NCI-H1930 (cell line): ENCODE data around the gene PDGFA.

ENCODE experiments used
- DNase-seq, 2 experiments: peaks; one replicate each; lab custom pipeline; 2025; lab: John Stamatoyannopoulos, UW

The PDGFA gene

DNA sequence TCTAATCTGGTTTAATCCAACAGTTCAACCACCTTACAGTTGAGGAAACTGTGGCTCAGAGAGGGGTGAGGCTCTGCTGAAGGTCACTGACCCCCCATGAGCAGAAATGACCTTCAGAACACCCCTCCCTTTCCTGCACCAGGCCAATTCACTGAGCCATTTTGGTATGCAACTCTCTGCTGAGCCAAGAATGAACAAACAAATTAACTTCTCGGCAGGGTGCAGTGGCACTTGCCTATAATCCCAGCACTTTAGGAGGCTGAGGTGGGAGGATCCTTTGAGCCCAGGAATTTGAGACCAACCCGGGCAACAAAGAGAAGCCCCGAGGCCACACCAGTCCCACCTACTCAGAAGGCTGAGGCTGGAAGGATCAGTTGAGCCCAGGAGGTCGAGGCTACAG, 29.8 kb downstream of the PDGFA start:
- DNase-seq, result no peak

DNA sequence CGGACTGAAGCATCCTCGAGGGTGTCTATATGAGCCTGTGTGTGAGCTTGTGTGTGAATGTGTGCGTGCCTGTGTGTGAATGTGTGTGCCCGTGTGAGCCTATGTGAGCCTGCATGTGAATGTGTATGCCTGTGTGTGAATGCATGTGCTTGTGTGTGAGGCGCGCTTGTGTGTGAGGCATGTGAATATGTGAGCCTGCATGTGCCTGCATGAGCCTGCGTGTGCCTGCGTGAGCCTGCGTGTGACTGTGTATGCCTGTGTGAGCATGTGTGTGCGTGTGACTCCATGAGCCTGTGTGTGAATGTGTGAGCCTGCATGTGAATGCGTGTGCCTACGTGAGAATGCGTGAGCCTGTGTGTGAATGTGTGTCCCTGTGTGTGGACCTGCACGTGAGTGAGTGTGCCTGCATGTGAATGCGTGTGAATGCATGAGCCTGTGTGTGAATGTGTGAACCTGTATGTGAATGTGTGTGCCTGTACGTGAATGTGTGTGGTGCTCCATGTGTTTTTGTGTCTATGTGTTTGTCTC, 33.4 kb downstream of the PDGFA start:
- DNase-seq, result no peak

DNA sequence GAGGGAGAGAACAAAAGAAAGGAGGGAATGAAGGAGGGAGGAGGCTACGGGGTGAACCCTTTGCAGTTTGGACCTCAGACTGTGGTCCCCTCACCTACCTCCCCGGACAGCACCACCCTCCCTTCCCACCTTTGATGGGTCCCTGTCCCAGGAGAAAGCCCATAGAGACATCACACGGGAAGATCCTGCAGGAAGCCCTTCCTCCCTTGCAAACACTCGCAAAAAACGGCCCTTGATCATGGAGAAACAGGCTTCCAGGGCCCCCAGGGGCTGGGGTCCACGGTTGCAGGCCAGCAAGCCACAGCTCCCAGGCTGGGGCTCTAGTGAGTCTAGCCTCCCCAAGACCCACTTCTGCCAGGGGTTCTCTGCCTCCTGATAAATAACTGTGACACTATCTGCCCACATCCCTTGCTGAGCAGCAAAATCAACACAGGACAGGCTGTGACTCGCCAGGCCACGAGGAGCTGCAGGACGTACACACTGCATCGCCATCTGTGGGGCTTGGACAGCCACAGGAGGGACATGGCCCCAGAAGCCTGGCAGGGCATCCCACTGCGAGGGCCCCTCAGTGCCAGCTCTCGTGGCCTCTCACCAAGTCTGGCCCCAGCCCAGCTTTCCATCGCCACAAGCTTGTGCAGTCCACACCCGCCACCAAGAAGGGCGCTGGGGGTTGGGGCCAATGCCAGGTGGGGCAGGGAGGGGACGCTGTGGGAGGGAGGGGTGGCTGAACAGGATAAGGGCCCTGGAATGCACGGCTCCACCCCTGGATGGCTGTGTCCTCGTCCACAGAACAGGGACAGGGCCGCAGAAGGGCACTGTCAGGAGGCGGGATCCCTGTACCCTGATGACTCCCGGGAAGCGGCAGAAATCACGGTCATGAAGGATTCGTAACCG, 34.2 kb downstream of the PDGFA start:
- no peak for DNase-seq

DNA sequence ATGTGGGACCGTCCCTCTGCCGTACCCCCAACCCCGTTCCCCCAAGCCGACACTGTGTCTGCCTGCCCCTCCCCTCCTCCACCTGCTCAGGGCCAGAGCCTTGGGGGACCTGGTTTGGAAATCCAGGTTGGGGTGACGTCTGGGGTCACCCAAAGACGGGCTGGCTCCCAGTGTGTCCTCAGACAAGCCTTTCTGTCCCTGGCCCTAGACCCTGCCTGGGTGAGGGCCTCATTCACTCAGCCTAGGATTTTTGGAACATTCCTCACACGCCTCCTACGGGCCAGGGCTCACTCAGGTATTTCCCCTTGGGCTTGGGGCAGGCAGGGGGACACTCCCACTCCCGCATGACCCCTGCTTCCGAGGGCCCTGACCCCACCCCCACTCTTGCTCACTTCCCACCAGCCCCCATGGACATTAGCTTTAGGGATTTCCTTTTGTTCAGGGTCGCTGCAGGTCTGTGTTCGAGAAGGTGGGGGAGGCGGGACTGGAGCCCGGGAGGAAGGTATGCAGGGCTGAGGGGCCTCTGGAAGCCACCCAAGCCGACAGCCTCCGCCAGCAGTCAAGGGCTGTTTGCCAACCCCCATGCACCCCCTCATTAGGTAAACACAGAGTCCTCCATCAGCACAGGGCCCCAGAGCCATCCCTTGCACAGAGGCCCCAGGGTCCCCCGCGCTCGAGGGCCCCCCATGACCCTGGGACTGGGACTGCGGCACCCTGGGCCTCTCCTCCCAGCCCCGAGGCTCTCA, 35.1 kb downstream of the PDGFA start:
- DNase-seq, result no peak

DNA sequence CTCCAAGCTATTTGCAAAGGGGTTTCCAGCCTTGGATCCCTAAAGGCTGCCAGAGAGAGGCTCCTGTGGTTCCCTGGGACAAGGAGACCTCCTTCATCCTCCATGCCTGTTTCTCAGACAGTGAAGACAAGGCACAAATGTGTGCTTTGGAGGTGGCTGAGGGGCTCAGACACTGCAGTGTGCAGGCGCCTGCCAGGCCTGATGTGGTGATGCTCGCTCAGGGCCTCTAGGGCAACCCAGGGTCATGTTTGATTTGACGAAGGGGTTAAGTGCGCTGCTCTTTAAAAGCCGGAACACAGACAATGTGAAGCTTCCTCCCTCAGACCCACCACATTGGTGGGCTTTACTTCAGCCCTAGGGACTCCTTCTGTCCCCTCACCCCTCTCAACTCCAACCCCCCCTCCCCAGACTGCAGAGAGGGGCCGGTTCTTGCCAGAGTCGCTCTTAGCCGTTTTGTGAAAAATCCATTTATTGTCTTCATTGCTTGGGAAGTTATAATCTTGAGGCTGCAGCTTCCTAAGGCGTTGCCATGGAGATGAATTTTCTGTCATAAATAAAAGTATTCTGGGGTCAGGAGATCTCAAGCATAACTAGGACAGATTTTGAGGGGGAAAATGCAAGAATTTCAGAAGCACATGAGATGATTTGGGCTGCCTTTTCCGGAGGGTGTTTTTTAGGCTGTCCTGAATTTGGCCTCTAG, 35.8 kb downstream of the PDGFA start:
- DNase-seq, result no peak

DNA sequence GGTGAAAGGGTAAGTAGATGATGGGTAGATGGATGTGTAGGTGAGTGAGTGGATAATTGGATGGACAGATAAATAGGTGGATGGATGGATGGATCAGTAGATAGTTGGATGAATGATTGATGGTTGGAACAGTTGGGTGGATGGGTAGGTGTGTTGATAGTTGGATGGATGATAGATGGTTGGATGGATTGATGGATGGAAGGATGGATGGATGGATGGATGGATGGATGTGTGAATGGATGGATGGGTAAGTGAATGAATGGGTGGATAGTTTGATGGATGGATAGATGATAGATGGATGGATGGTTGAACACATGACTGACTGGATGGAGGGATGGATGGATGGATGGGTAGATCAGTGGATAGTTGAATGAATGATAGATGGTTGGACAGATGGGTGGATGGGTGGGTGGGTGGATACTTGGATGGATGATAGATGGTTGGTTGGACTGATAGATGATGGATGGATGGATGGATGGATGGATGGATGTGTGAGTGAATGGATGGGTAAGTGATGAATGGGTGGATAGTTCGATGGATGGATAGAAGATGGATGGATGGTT, 37.0 kb downstream of the PDGFA start:
- DNase-seq, result no peak

DNA sequence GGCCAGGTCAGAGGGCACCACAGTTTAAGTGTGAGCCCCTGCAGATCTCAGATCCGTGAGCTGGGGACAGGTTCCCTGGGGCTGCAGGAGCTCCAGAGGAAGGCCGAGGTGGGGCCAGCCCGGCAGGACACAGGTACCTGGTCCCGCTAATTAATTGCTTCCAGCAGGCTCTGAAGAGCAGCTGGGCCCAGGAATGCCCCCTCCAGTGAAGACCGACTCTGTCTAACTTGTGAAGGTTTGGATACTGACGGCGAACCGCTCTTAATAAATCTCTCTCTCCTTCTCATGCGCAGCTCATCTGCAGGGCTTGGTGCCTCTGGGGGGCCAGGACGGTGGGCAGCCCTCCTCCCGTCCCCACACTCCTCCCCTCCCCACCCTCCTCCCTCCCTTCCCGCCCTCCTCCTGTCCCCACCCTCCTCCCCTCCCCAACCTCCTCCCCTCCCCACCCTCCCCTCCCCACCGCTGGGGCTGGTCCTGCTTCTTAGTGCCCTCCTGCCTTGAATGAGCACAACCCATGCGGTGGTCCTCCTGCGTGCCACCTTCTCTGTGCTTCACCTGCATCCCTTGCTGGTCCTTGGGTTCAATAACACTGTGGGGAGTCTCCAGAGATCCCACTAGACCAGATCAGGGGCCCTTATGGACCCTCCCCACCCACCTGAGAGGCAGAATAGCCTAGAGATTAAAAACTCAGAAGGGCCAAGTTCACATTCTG, 38.3 kb downstream of the PDGFA start:
- no peak for DNase-seq

DNA sequence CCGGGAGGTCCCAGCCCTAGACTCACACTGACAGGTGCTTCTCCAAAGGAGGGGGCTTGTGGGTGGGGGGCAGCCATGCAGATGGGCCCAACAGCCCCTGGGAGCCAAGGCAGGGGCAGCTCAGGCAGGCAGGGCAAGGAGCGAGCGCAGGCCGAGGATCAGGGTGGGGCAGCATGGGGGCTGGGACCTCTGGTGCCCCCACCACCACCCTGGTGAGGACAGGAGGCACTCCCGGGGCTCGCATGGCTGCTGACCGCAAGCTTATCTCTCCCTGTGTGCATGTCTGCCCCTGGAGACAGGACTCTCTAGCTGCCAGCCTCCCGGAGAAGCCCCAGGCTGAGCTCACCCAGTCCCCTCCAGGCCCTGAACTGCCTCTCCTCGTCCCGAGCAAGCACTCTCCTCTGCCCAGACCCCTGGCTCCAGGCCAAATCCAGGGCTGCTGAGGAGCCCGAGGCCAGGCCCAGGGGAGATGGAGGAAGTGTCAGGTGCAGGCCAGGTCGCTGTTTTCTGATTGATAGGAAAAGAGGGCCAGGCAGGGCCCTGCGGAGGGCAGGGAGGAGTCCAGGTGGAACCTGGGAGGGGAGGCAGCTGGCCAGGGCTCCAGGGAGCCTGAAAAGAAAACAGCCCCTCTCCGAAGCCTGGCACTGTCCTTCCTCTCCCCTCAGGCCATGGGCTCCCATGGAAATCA, 39.0 kb downstream of the PDGFA start:
- no peak for DNase-seq

DNA sequence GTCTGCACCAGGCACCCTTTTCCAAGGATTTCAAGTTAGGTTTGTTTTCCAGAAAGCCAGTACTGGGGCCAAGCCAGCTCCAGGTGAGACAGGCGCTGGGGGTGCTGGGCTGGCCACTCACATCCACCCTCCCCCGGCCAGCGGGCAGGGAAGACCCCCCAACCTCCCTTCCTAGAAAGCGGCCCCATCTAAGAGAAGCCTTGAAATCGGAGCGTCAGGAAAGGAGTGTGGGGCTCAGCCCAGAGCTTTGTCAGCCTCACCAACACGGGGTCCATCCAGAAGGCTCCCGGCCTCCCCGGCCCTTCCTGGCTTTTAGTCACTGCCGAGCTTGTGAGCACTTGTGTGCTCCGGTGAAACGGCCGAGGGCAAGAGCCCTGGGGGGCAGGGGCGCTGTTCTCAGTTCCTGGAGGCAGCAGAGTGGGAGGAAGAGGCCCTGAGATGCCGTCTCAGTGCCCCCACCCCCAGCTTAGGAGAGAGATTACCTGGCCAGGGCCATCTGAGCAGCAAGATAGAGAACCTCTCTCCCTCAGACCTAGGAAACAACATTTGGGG, 39.6 kb downstream of the PDGFA start:
- no peak for DNase-seq

DNA sequence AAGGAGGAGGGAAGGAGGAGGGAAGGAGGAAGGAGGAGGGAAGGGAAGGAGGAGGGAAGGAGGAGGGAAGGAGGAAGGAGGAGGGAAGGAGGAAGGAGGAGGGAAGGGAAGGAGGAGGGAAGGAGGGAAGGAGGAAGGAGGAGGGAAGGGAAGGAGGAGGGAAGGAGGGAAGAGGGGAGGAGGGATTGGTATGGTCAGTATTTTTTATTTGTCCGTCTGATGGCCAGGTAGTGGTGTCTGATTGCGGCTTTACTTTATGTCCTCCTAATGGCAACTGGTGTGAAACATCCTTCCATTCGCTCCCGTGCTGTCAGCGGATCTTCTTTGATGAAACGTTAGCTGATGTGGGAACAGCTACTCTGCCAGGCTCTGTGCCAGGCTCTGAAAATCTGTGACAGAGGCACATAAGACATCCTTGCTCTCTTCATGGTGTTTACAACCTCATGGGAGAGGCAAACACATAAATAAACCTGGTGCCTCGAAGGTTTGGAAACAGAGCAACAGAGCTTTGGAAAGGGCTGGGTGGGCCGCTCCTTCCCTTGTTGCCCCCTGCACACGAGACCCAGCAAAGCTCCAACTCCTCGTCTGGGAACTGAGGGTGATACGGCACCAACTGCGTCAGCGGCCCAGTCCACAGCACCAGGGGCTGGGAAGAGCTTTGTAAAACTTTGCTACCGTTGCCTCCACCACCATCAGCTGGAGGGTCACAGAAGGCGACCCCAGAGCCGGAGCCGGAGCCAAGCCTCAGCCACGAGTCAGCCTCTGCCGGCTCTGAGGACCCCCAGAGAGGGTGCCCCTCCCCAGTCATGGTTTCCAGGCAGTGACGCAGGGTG, 40.3 kb downstream of the PDGFA start:
- DNase-seq, result no peak

DNA sequence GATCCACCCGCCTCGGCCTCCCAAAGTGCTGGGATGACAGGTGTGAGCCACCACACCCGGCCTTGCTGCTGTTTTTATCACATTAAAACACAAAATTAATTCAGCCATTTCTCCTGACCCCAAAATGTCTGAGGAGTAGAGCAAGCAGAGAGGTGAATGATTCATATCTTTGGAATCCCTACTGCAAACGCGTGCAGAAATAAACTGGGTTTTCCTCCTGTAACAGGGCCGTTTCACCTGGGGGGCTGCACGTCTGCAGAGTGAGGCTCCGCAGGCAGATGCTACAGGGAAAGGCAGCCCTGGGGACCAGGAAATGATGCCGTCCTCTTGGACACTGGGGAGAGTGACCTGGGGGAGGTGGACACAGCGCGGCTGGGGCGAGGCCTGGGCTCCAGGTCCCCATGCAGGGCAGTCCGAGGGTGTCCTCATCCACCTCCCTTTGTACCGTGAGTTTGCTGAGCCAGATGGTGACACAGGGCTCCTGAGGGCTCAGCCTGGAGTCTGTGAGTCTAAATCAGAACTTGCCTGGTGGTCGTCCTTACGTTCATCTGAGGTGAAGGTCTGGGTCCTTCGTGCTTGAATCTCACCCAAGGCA, 41.9 kb downstream of the PDGFA start:
- DNase-seq, result no peak

DNA sequence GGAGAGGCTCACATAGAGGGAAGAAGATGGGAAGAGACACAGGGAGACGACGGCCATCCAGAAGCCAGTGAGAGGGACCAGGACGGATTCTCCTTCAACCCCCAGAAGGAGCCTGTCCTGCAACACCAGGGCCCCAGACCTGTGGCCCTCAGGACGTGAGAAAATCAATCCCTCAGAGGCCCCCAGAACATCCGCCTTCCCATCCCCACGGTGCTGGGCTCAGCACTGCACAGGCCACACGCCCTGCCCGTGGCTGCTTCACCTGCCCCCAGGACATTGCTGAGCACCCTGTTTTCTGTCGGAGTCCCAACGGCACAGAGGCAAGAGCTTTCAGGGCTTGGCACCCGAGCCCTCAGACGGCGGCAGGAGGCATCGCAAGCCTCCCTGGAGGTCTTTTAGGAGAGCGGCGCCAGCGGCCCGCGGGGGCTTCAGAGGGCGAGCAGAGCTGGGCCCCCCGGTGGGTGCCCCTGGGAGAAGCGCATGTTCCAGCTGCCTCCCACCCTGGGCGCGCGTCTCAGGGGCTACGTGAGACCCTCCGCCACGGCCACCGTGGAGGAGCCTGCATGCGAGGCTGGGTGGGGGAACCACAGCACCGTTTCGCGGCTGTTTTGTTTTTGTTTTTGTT, 42.8 kb downstream of the PDGFA start:
- no peak for DNase-seq

DNA sequence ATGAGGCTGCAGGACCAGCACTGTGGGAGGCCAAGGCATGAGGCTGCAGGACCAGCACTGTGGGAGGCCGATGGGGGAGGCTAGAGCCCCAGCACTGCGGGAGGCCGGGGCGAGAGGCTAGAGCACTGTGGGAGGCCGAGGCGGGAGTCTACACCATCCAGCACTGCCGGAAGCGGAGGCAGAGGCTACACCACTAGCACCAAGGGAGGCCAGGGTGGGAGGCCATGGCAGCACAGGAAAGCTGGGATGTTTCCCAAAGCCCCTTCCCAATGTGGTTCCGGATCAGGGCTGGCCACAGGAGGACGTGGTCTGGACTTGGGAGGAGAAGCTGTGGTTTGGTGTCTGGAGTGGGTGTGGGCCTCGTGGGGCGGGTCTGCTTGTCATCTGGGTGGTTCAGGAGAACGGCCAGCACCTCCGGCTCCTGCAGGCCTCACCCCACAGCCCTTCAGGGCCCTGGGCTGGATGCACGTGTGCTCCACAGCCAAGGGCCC, 43.6 kb downstream of the PDGFA start:
- DNase-seq, result no peak

DNA sequence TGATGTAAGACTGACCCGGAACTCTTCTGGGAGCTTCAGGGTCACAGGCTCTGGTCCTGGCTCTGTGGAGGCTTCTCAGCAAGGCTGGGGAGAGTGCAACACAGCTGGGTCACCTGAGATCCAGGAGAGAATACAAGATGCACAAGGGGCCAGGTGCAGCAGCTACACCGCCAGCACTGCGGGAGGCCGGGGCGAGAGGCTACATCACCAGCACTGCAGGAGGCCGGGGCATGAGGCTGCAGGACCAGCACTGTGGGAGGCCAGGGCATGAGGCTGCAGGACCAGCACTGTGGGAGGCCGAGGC, 44.3 kb downstream of the PDGFA start:
- DNase-seq, result no peak

DNA sequence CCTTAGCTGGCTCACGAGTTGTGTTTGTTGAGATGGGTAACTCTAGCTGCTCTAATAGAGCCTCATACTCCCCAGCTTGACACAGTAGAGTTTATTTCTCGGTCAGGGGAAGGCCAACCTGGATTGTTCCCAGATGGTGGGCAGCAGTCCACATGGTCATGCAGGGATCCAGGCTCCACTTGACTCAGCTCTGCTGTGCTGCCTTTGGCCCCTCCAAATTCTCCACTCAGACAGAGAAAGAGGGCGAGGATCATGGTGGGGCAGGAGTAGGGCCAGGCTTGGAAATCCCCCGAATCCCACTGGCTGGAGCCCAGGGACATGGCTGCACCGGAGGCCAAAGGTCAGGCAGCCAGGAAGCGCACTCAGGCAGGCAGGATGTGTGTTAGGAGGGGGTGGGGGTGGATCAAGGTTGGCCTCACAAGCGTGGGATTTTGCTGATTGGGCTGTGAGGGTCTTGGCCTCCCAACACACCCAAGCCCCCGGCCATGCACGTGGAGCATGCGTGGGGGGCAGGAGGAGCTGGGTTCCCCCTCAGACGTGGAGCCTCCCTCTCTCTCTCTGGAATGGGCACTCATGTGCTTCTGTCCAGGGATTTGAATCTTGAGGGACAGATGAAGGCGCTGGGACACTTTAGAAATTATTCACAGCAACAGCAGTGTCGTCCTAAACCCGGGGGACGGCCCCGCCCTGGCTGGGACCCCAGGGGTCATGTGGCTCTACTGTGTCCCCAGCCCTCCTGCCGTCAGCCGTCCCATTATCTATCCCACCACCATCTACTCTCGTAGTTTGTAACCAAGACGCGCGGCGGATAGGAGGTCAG, 44.8 kb downstream of the PDGFA start:
- DNase-seq, result no peak

DNA sequence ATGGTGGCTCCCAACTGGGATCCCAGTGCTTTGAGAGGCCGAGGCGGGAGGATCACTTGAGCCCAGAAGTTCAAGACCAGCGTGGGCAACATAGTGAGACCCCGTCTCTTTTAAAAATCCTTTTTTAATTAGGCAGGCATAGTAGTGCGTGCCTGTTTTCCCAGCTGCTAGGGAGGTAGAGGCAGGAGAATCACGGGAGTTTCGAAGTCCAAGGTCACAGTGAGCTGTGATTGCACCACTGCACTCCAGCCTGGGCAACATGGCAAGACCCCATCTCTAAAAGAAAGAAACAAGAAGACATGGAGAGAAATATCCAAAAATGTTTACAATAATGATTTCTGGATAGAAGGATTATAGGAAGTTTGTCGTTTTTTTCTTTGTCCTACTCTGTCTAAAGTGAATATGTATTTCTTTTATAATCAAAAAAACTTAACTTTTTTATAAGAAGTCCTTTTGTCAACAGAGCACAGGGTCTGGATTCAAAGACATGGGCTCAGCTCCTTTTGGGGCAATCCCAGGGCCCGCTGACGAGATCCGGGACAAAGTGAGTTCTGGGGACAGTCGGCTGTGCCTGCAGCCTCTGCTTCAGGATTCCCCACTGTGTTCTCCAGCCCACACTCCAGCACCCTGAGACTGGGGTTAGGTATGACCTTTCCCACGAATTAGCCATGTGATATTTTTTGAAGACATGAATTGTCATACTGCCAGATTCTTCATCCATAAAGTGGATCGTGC, 45.6 kb downstream of the PDGFA start:
- DNase-seq, result no peak

DNA sequence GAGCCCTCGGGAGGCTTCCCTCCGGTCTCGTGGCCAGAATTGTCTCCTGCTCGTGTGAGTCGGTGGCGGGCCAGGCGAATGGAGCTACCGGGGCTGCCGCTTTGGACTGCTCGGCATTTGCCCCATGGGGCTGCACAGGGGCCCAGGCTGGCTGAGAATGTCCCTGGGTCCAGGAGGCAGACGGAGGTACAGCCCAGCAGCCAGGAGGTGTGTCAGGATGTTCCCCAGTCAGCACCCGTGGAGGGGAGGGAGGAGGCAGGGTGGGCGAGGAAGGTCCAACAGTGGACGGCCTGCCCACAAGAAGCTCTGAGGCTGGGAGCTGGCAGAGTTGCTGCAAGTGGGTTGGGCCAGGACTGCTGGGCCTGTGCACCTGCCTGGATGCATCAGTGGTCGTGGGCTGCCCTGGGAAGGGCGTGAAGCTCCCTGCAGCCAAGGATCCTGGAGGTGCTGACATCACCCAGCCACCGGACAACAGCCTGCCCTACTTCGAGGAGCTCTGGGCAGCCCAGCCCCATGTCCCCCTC, 46.4 kb downstream of the PDGFA start:
- DNase-seq, result no peak
